Measurements from ENCODE around the gene TOX3. TPM values are rescaled to one million over a fixed set of nuclear protein-coding genes. Genes with fewer than 3 reads are reported as not detected.

The TOX3 gene
- total and polyA plus RNA-seq, 2 experiments from 2014 or later = 9.8 to 15.6 TPM

DNA sequence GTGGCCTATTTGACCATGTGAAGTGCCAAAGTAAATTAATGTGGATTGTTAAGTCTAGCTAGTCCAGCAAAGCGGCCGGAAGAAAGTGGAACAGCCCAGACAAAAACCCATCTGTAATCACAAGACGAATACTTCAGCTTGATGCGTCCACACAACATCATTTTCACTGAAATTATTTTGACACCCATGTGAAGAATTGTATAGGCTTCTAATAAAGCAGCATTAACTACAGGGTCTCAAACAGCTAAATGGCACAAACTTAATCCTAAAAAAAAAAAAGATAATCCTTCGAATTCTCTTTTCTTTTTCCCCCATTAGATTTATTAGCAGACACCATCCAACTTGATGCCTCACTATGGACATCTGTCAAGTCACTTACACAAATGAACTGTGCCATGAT lies 73.8 kb downstream of the TOX3 start:
- Histone ChIP-seq H3K4me2 (no peak overlapping the region), H3K36me3 (ENCODE audit: insufficient read depth) (no peaks in the 10 kb centered on the region), H3K4me1 (ENCODE audit: insufficient read depth) (peaks cover 57% of the 10 kb centered on the region), H4K20me1 (replicated peaks; ENCODE audit: insufficient read depth) (no peaks in the 10 kb centered on the region), H3K79me2 (replicated peaks; ENCODE audit: insufficient read depth) (peaks cover 39% of the 10 kb centered on the region), H2AFZ (no peak overlapping the region), H3K4me3 (no peak overlapping the region), H3K27me3 (ENCODE audit: insufficient read depth) (no peaks in the 10 kb centered on the region), H3K9me2 (ENCODE audit: insufficient read depth) (peaks cover 12% of the 10 kb centered on the region), H3K27ac (ENCODE audit: low read depth) (no peak overlapping the region), H3F3A (replicated peaks; ENCODE audit: low read depth) (no peaks in the 10 kb centered on the region)
- Mint-ChIP-seq H3K36me3 (ENCODE audit: low read depth) (peaks cover 17% of the 10 kb centered on the region), H3K27me3 (ENCODE audit: insufficient read depth, low read depth, poor library complexity) (no peaks in the 10 kb centered on the region), H3K4me1 (peaks cover 46% of the 10 kb centered on the region), H3K4me3 (no peak overlapping the region), H3K9me3 (peaks cover 5% of the 10 kb centered on the region; the same call in 2 of the 3 replicates), H3K27ac (no peak overlapping the region)
- ATAC-seq (no peak), DNase-seq (ENCODE audit: low spot score) (no peak)
- TF ChIP-seq JUNB (IDR thresholded peaks at IDR 0.05; ENCODE audit: unreplicated experiment) (no peak), EZH2phosphoT487 (IDR thresholded peaks at IDR 0.05; ENCODE audit: unreplicated experiment) (no peak), ZNF114 (CRISPR knock-in tag; IDR thresholded peaks at IDR 0.05) (no peak), EZH2 (IDR thresholded peaks at IDR 0.05; ENCODE audit: low read depth, unreplicated experiment) (no peak), ZNF331 (CRISPR knock-in tag; IDR thresholded peaks at IDR 0.05; ENCODE audit: low read depth) (no peak), STAT1 (IDR thresholded peaks at IDR 0.05; ENCODE audit: unreplicated experiment) (no peak), CREB1 (CRISPR knock-in tag; IDR thresholded peaks at IDR 0.05; ENCODE audit: low read depth) (no peak), POLR2AphosphoS5 (IDR thresholded peaks at IDR 0.05; ENCODE audit: low read depth) (no peak)
- TF ChIP-seq, protein P1, sequence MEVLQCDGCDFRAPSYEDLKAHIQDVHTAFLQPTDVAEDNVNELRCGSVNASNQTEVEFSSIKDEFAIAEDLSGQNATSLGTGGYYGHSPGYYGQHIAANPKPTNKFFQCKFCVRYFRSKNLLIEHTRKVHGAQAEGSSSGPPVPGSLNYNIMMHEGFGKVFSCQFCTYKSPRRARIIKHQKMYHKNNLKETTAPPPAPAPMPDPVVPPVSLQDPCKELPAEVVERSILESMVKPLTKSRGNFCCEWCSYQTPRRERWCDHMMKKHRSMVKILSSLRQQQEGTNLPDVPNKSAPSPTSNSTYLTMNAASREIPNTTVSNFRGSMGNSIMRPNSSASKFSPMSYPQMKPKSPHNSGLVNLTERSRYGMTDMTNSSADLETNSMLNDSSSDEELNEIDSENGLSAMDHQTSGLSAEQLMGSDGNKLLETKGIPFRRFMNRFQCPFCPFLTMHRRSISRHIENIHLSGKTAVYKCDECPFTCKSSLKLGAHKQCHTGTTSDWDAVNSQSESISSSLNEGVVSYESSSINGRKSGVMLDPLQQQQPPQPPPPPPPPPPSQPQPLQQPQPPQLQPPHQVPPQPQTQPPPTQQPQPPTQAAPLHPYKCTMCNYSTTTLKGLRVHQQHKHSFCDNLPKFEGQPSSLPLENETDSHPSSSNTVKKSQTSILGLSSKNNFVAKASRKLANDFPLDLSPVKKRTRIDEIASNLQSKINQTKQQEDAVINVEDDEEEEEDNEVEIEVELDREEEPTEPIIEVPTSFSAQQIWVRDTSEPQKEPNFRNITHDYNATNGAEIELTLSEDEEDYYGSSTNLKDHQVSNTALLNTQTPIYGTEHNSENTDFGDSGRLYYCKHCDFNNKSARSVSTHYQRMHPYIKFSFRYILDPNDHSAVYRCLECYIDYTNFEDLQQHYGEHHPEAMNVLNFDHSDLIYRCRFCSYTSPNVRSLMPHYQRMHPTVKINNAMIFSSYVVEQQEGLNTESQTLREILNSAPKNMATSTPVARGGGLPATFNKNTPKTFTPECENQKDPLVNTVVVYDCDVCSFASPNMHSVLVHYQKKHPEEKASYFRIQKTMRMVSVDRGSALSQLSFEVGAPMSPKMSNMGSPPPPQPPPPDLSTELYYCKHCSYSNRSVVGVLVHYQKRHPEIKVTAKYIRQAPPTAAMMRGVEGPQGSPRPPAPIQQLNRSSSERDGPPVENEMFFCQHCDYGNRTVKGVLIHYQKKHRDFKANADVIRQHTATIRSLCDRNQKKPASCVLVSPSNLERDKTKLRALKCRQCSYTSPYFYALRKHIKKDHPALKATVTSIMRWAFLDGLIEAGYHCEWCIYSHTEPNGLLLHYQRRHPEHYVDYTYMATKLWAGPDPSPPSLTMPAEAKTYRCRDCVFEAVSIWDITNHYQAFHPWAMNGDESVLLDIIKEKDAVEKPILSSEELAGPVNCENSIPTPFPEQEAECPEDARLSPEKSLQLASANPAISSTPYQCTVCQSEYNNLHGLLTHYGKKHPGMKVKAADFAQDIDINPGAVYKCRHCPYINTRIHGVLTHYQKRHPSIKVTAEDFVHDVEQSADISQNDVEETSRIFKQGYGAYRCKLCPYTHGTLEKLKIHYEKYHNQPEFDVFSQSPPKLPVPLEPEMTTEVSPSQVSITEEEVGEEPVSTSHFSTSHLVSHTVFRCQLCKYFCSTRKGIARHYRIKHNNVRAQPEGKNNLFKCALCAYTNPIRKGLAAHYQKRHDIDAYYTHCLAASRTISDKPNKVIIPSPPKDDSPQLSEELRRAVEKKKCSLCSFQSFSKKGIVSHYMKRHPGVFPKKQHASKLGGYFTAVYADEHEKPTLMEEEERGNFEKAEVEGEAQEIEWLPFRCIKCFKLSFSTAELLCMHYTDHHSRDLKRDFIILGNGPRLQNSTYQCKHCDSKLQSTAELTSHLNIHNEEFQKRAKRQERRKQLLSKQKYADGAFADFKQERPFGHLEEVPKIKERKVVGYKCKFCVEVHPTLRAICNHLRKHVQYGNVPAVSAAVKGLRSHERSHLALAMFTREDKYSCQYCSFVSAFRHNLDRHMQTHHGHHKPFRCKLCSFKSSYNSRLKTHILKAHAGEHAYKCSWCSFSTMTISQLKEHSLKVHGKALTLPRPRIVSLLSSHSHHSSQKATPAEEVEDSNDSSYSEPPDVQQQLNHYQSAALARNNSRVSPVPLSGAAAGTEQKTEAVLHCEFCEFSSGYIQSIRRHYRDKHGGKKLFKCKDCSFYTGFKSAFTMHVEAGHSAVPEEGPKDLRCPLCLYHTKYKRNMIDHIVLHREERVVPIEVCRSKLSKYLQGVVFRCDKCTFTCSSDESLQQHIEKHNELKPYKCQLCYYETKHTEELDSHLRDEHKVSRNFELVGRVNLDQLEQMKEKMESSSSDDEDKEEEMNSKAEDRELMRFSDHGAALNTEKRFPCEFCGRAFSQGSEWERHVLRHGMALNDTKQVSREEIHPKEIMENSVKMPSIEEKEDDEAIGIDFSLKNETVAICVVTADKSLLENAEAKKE (CRISPR knock-in tag; IDR thresholded peaks at IDR 0.05) = no peak
- TF ChIP-seq, protein P2, sequence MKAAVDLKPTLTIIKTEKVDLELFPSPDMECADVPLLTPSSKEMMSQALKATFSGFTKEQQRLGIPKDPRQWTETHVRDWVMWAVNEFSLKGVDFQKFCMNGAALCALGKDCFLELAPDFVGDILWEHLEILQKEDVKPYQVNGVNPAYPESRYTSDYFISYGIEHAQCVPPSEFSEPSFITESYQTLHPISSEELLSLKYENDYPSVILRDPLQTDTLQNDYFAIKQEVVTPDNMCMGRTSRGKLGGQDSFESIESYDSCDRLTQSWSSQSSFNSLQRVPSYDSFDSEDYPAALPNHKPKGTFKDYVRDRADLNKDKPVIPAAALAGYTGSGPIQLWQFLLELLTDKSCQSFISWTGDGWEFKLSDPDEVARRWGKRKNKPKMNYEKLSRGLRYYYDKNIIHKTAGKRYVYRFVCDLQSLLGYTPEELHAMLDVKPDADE (IDR thresholded peaks at IDR 0.05) = no peak
- TF ChIP-seq, protein P3, sequence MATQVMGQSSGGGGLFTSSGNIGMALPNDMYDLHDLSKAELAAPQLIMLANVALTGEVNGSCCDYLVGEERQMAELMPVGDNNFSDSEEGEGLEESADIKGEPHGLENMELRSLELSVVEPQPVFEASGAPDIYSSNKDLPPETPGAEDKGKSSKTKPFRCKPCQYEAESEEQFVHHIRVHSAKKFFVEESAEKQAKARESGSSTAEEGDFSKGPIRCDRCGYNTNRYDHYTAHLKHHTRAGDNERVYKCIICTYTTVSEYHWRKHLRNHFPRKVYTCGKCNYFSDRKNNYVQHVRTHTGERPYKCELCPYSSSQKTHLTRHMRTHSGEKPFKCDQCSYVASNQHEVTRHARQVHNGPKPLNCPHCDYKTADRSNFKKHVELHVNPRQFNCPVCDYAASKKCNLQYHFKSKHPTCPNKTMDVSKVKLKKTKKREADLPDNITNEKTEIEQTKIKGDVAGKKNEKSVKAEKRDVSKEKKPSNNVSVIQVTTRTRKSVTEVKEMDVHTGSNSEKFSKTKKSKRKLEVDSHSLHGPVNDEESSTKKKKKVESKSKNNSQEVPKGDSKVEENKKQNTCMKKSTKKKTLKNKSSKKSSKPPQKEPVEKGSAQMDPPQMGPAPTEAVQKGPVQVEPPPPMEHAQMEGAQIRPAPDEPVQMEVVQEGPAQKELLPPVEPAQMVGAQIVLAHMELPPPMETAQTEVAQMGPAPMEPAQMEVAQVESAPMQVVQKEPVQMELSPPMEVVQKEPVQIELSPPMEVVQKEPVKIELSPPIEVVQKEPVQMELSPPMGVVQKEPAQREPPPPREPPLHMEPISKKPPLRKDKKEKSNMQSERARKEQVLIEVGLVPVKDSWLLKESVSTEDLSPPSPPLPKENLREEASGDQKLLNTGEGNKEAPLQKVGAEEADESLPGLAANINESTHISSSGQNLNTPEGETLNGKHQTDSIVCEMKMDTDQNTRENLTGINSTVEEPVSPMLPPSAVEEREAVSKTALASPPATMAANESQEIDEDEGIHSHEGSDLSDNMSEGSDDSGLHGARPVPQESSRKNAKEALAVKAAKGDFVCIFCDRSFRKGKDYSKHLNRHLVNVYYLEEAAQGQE (IDR thresholded peaks at IDR 0.05; ENCODE audit: unreplicated experiment) = no peak
- TF ChIP-seq, protein P4, sequence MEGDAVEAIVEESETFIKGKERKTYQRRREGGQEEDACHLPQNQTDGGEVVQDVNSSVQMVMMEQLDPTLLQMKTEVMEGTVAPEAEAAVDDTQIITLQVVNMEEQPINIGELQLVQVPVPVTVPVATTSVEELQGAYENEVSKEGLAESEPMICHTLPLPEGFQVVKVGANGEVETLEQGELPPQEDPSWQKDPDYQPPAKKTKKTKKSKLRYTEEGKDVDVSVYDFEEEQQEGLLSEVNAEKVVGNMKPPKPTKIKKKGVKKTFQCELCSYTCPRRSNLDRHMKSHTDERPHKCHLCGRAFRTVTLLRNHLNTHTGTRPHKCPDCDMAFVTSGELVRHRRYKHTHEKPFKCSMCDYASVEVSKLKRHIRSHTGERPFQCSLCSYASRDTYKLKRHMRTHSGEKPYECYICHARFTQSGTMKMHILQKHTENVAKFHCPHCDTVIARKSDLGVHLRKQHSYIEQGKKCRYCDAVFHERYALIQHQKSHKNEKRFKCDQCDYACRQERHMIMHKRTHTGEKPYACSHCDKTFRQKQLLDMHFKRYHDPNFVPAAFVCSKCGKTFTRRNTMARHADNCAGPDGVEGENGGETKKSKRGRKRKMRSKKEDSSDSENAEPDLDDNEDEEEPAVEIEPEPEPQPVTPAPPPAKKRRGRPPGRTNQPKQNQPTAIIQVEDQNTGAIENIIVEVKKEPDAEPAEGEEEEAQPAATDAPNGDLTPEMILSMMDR (conservative IDR thresholded peaks at IDR 0.05; ENCODE audit: low read depth in 2 of 2) = no peak
